Stimulated activated CD4-positive, alpha-beta T cell treated with anti-CD3 and anti-CD28 coated beads, Interleukin-2, amount 100 ng/mL, for 4 hours (primary cell): ENCODE data around the gene SLC17A3.

Source experiments
- DNase-seq: peaks from one replicate; pipeline ENCODE4 v3.0.0-alpha.2; 2020; ENCODE audit warnings: low read depth

Gene SLC17A3

GRCh38 chr6:25874118-25874517 is at the start of gene SLC17A3:
Gene SLC17A3 (minus strand): TSS chr6:25874243. CDS start chr6:25868387, 5,856 bp downstream.
- no peak for DNase-seq

- DNase-seq, result no peak
Measured at GRCh38 chr6:25922301-25922700, 48.3 kb upstream of the SLC17A3 start.

GRCh38 chr6:25921525-25922203 is 47.6 kb upstream of the SLC17A3 start:
- no peak for DNase-seq

- no peak for DNase-seq
Measured at GRCh38 chr6:25919657-25920056, 45.6 kb upstream of the SLC17A3 start.

GRCh38 chr6:25918083-25918683 is 44.1 kb upstream of the SLC17A3 start:
- DNase-seq, result no peak

- DNase-seq, result no peak
Measured at GRCh38 chr6:25916789-25917490, 42.9 kb upstream of the SLC17A3 start.

- no peak for DNase-seq
Measured at GRCh38 chr6:25916330-25916729, 42.3 kb upstream of the SLC17A3 start.

GRCh38 chr6:25913741-25914140 is 39.7 kb upstream of the SLC17A3 start:
- DNase-seq, result no peak

- no peak for DNase-seq
Measured at GRCh38 chr6:25911351-25911750, 37.3 kb upstream of the SLC17A3 start.

GRCh38 chr6:25907475-25908014 is 33.5 kb upstream of the SLC17A3 start:
- no peak for DNase-seq

GRCh38 chr6:25903467-25904099 is 29.5 kb upstream of the SLC17A3 start:
- DNase-seq, result no peak

GRCh38 chr6:25902071-25902470 is 28.0 kb upstream of the SLC17A3 start:
- DNase-seq, result no peak

- no peak for DNase-seq
Measured at GRCh38 chr6:25900843-25901242, 26.8 kb upstream of the SLC17A3 start.

GRCh38 chr6:25899580-25900408 is 25.8 kb upstream of the SLC17A3 start:
- DNase-seq, result no peak

GRCh38 chr6:25899123-25899522 is 25.1 kb upstream of the SLC17A3 start:
- DNase-seq, result no peak

- DNase-seq, result no peak
Measured at GRCh38 chr6:25898289-25898977, 24.4 kb upstream of the SLC17A3 start.

GRCh38 chr6:25896252-25896651 is 22.2 kb upstream of the SLC17A3 start:
- no peak for DNase-seq

- no peak for DNase-seq
Measured at GRCh38 chr6:25895771-25896170, 21.7 kb upstream of the SLC17A3 start.

- no peak for DNase-seq
Measured at GRCh38 chr6:25893778-25894177, 19.7 kb upstream of the SLC17A3 start.

GRCh38 chr6:25892877-25893276 is 18.8 kb upstream of the SLC17A3 start:
- no peak for DNase-seq
